Ishikawa (cell line): ENCODE measurements around the gene SEC31A.

Experiments
- CEBPB ChIP-seq: IDR thresholded peaks from 2 replicates; pipeline ENCODE4 v1.6.1; 2012
- CREB1 ChIP-seq: IDR thresholded peaks from 2 replicates; pipeline ENCODE4 v1.6.1; 2012; ENCODE audit warnings: low read depth
- EGR1 ChIP-seq: IDR thresholded peaks from 2 replicates; pipeline ENCODE4 v1.6.1; 2012
- EP300 ChIP-seq: IDR thresholded peaks from 2 replicates; pipeline ENCODE4 v1.6.1; 2012; ENCODE audit warnings: borderline replicate concordance
- FOXM1 ChIP-seq: IDR thresholded peaks from 2 replicates; pipeline ENCODE4 v1.6.1; 2012; ENCODE audit warnings: low read depth, borderline replicate concordance
- MAX ChIP-seq: IDR thresholded peaks from 2 replicates; pipeline ENCODE4 v1.6.1; 2012
- NFIC ChIP-seq: IDR thresholded peaks from 2 replicates; pipeline ENCODE4 v1.6.1; 2012
- RAD21 ChIP-seq: IDR thresholded peaks from 2 replicates; pipeline ENCODE4 v1.6.1; 2012; ENCODE audit warnings: low read depth
- REST ChIP-seq: IDR thresholded peaks from 2 replicates; pipeline ENCODE4 v1.6.1; 2012; ENCODE audit warnings: low read depth, mild to moderate bottlenecking
- TAF1 ChIP-seq: IDR thresholded peaks from 2 replicates; pipeline ENCODE4 v1.6.1; 2012; ENCODE audit warnings: low read depth, mild to moderate bottlenecking
- TCF12 ChIP-seq: IDR thresholded peaks from 2 replicates; pipeline ENCODE4 v1.6.1; 2012; ENCODE audit warnings: low read depth
- TEAD4 ChIP-seq: IDR thresholded peaks from 2 replicates; pipeline ENCODE4 v1.6.1; 2012
- USF1 ChIP-seq: IDR thresholded peaks from 2 replicates; pipeline ENCODE4 v1.6.1; 2012
- YY1 ChIP-seq: IDR thresholded peaks from 2 replicates; pipeline ENCODE4 v1.6.1; 2012; ENCODE audit warnings: low read depth
- ZBTB7A ChIP-seq: IDR thresholded peaks from 2 replicates; pipeline ENCODE4 v1.6.1; 2012; ENCODE audit warnings: low read depth

SEC31A gene

GRCh38 chr4:82851885-82852750, 38.8 kb downstream of the SEC31A start:
- TF ChIP-seq TAF1 (no peak), RAD21 (peak; percentile 43)

- TF ChIP-seq RAD21 = no peak
- no peak for TF ChIP-seq YY1
- no peak for TF ChIP-seq TEAD4
- no peak for TF ChIP-seq CEBPB
- TF ChIP-seq CREB1 = no peak
- TF ChIP-seq FOXM1 = no peak
Observed at GRCh38 chr4:82851318-82851717, 39.6 kb downstream of the SEC31A start.

- TF ChIP-seq EP300 = no peak
- TF ChIP-seq YY1 = no peak
- TF ChIP-seq CEBPB = no peak
- TF ChIP-seq FOXM1 = no peak
- TF ChIP-seq TEAD4 = no peak
- no peak for TF ChIP-seq CREB1
- no peak for TF ChIP-seq REST
- TF ChIP-seq TAF1 = no peak
- no peak for TF ChIP-seq USF1
- TF ChIP-seq NFIC = no peak
- TF ChIP-seq RAD21 = no peak
Observed at GRCh38 chr4:82850684-82851083, 40.3 kb downstream of the SEC31A start.

- TF ChIP-seq FOXM1 (no peak), TEAD4 (no peak), CEBPB (no peak), CREB1 (no peak), USF1 (no peak), ZBTB7A (no peak)
Observed at GRCh38 chr4:82848706-82849105, 42.2 kb downstream of the SEC31A start.

GRCh38 chr4:82842593-82842992, 48.4 kb downstream of the SEC31A start:
- no peak for TF ChIP-seq CREB1
- no peak for TF ChIP-seq MAX
- no peak for TF ChIP-seq RAD21
- TF ChIP-seq TCF12 = no peak
- TF ChIP-seq ZBTB7A = no peak
- no peak for TF ChIP-seq TAF1
- no peak for TF ChIP-seq EP300
- TF ChIP-seq FOXM1 = no peak
- no peak for TF ChIP-seq USF1
- TF ChIP-seq CEBPB = no peak
- TF ChIP-seq TEAD4 = no peak
- TF ChIP-seq EGR1 = no peak
- TF ChIP-seq YY1 = no peak
- no peak for TF ChIP-seq REST
- no peak for TF ChIP-seq NFIC

GRCh38 chr4:82839624-82840023, 51.3 kb downstream of the SEC31A start:
- TF ChIP-seq FOXM1 (no peak), MAX (no peak), EGR1 (no peak), REST (no peak), TCF12 (no peak), ZBTB7A (no peak), TAF1 (no peak), YY1 (no peak), NFIC (no peak), TEAD4 (no peak)
